ENCODE data around the gene CERS3. TPM values are rescaled to one million over a fixed set of nuclear protein-coding genes. Genes with fewer than 3 reads are reported as not detected.

Gene CERS3
- total and polyA plus RNA-seq, 10 of the 15 experiments (the other 5 are each of a cell fraction or from before 2014, with no cell fraction given): not detected

- Histone ChIP-seq H3K9ac (ENCODE audit: control insufficient read depth, insufficient read depth, low read length) (no peak overlapping the region), H2AFZ (ENCODE audit: control insufficient read depth, low read depth, low read length) (no peak overlapping the region), H4K20me1 (ENCODE audit: control insufficient read depth, insufficient read depth) (no peaks in the 10 kb centered on the region), H3K4me1 (ENCODE audit: control insufficient read depth, insufficient read depth, low read length) (no peaks in the 10 kb centered on the region), H3K9me3 (replicated peaks; ENCODE audit: control insufficient read depth, insufficient read depth, low read length) (peaks cover 3% of the 10 kb centered on the region; the same call in 1 of the 3 replicates), H3K4me3 (no peak overlapping the region), H3K4me2 (ENCODE audit: control insufficient read depth, insufficient read depth) (no peak overlapping the region), H3K27me3 (replicated peaks in 1 of 2; ENCODE audit: control insufficient read depth in 2 of 2, insufficient read depth in 2 of 2, low read length in 1 of 2) (no peaks in the 10 kb centered on the region), H3K27ac (ENCODE audit: control insufficient read depth, insufficient read depth) (no peak overlapping the region), H3K36me3 (ENCODE audit: control insufficient read depth in 2 of 2, insufficient read depth in 2 of 2, low read length in 1 of 2) (no peaks in the 10 kb centered on the region), H3K79me2 (ENCODE audit: control insufficient read depth, insufficient read depth, low read length) (no peaks in the 10 kb centered on the region)
- ChIA-PET CTCF (no interaction called here), RAD21 (ENCODE audit: unreplicated experiment) (no interaction called here), SMC1A (ENCODE audit: uncharacterized antibody, unreplicated experiment) (no interaction called here), POLR2A (no interaction called here)
- DNase-seq (ENCODE audit: low read depth, low spot score): no peak
- no peak for FAIRE-seq
- whole genome bisulfite sequencing (ENCODE audit: insufficient coverage, insufficient replicate concordance, low lambda C conversion rate, missing lambda C conversion rate): 18% methylated on average over 3 of the region's 3 CpGs
- ATAC-seq: no peak
- no TSS peak for BruUV-seq (replicated peaks)
- intact Hi-C loops (cut with micrococcal nuclease; ENCODE audit: unreplicated experiment): no loop called here
- in situ Hi-C loops (cut with MboI): no loop called here
- no peak for TF ChIP-seq ESRRA (IDR thresholded peaks at IDR 0.05; ENCODE audit: low read length)
- TF ChIP-seq SREBF1 (IDR thresholded peaks at IDR 0.05; ENCODE audit: low read length): no peak
- no peak for TF ChIP-seq ASH2L (IDR thresholded peaks at IDR 0.05; ENCODE audit: borderline replicate concordance, low read depth)
- no peak for TF ChIP-seq ZNF384 (IDR thresholded peaks at IDR 0.05; ENCODE audit: borderline replicate concordance, low read depth, low read length)
- TF ChIP-seq TCF3 (IDR thresholded peaks at IDR 0.05; ENCODE audit: borderline replicate concordance, insufficient read depth, low read depth, low read length): no peak
- no peak for TF ChIP-seq TAF1 (IDR thresholded peaks at IDR 0.05; ENCODE audit: borderline replicate concordance, low read depth, low read length)
- TF ChIP-seq MEF2B (IDR thresholded peaks at IDR 0.05; ENCODE audit: partially characterized antibody, poor library complexity, severe bottlenecking): no peak
- TF ChIP-seq BCL3 (IDR thresholded peaks at IDR 0.05; ENCODE audit: borderline replicate concordance, insufficient read depth, low read depth, low read length, poor library complexity, severe bottlenecking): no peak
- TF ChIP-seq YBX1 (IDR thresholded peaks at IDR 0.05): no peak
- no peak for TF ChIP-seq SMC3 (IDR thresholded peaks at IDR 0.05; ENCODE audit: borderline replicate concordance, low read length)
- no peak for TF ChIP-seq POU2F2 (IDR thresholded peaks at IDR 0.05; ENCODE audit: borderline replicate concordance, low read depth, low read length)
- TF ChIP-seq EED (IDR thresholded peaks at IDR 0.05; ENCODE audit: low read depth): no peak
- TF ChIP-seq ATF7 (IDR thresholded peaks at IDR 0.05; ENCODE audit: low read depth): no peak
- no peak for TF ChIP-seq KDM1A (IDR thresholded peaks at IDR 0.05; ENCODE audit: borderline replicate concordance)
- no peak for TF ChIP-seq SPI1 (IDR thresholded peaks at IDR 0.05; ENCODE audit: borderline replicate concordance, insufficient read depth, low read depth, low read length)
- no peak for TF ChIP-seq NR2F1 (conservative IDR thresholded peaks at IDR 0.05)
- no peak for TF ChIP-seq ZZZ3 (IDR thresholded peaks at IDR 0.05; ENCODE audit: control insufficient read depth, insufficient read length, low read depth)
- TF ChIP-seq ATF2 (IDR thresholded peaks at IDR 0.05; ENCODE audit: low read length): no peak
- no peak for TF ChIP-seq CBFB (IDR thresholded peaks at IDR 0.05; ENCODE audit: low read depth)
These were observed 143.3 kb downstream of the CERS3 start for GRCh38 chr15:100385300-100386050.
